ENCODE measurements around the gene SERINC3. TPM values are rescaled to one million over a fixed set of nuclear protein-coding genes. Genes with fewer than 3 reads are reported as not detected.

Gene SERINC3
- total and polyA plus RNA-seq, 2 of the 8 experiments (the other 6 are each of a cell fraction or from before 2014, with no cell fraction given), result 47.2 to 66.0 TPM

DNA sequence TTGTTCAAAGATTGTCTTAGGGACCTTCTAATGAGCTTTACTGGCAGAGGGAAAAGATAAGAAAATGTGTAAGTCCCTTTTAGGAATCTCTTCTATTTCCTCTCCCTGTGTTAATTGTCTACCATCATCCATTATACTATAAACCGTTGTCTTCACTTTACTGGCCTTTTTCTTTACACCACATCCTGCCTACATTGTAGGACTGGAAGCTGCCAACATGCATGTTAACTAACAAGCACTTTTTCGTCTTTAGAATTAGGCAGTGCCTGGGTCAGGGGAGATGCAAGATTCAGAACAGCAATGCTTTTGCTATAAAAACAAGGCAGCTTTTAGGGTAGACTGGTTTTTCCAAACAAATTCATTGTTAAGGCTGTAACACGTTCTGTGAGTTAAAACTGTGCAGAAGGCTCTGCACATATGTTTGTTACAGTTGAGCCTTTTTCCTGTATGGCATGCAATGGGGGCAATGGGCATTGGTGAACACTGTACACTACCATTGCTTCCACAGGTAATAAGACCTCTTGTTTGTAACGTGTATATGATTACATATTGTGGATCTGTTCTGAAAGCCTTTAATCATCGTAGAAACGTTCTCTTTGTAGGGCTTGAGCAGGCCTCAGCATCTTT is 49.6 kb upstream of the SERINC3 start (continued):
- TF ChIP-seq, protein P1, sequence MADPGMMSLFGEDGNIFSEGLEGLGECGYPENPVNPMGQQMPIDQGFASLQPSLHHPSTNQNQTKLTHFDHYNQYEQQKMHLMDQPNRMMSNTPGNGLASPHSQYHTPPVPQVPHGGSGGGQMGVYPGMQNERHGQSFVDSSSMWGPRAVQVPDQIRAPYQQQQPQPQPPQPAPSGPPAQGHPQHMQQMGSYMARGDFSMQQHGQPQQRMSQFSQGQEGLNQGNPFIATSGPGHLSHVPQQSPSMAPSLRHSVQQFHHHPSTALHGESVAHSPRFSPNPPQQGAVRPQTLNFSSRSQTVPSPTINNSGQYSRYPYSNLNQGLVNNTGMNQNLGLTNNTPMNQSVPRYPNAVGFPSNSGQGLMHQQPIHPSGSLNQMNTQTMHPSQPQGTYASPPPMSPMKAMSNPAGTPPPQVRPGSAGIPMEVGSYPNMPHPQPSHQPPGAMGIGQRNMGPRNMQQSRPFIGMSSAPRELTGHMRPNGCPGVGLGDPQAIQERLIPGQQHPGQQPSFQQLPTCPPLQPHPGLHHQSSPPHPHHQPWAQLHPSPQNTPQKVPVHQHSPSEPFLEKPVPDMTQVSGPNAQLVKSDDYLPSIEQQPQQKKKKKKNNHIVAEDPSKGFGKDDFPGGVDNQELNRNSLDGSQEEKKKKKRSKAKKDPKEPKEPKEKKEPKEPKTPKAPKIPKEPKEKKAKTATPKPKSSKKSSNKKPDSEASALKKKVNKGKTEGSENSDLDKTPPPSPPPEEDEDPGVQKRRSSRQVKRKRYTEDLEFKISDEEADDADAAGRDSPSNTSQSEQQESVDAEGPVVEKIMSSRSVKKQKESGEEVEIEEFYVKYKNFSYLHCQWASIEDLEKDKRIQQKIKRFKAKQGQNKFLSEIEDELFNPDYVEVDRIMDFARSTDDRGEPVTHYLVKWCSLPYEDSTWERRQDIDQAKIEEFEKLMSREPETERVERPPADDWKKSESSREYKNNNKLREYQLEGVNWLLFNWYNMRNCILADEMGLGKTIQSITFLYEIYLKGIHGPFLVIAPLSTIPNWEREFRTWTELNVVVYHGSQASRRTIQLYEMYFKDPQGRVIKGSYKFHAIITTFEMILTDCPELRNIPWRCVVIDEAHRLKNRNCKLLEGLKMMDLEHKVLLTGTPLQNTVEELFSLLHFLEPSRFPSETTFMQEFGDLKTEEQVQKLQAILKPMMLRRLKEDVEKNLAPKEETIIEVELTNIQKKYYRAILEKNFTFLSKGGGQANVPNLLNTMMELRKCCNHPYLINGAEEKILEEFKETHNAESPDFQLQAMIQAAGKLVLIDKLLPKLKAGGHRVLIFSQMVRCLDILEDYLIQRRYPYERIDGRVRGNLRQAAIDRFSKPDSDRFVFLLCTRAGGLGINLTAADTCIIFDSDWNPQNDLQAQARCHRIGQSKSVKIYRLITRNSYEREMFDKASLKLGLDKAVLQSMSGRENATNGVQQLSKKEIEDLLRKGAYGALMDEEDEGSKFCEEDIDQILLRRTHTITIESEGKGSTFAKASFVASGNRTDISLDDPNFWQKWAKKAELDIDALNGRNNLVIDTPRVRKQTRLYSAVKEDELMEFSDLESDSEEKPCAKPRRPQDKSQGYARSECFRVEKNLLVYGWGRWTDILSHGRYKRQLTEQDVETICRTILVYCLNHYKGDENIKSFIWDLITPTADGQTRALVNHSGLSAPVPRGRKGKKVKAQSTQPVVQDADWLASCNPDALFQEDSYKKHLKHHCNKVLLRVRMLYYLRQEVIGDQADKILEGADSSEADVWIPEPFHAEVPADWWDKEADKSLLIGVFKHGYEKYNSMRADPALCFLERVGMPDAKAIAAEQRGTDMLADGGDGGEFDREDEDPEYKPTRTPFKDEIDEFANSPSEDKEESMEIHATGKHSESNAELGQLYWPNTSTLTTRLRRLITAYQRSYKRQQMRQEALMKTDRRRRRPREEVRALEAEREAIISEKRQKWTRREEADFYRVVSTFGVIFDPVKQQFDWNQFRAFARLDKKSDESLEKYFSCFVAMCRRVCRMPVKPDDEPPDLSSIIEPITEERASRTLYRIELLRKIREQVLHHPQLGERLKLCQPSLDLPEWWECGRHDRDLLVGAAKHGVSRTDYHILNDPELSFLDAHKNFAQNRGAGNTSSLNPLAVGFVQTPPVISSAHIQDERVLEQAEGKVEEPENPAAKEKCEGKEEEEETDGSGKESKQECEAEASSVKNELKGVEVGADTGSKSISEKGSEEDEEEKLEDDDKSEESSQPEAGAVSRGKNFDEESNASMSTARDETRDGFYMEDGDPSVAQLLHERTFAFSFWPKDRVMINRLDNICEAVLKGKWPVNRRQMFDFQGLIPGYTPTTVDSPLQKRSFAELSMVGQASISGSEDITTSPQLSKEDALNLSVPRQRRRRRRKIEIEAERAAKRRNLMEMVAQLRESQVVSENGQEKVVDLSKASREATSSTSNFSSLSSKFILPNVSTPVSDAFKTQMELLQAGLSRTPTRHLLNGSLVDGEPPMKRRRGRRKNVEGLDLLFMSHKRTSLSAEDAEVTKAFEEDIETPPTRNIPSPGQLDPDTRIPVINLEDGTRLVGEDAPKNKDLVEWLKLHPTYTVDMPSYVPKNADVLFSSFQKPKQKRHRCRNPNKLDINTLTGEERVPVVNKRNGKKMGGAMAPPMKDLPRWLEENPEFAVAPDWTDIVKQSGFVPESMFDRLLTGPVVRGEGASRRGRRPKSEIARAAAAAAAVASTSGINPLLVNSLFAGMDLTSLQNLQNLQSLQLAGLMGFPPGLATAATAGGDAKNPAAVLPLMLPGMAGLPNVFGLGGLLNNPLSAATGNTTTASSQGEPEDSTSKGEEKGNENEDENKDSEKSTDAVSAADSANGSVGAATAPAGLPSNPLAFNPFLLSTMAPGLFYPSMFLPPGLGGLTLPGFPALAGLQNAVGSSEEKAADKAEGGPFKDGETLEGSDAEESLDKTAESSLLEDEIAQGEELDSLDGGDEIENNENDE (IDR thresholded peaks at IDR 0.05; ENCODE audit: insufficient replicate concordance, low read length), result no peak
- TF ChIP-seq RNF2 (IDR thresholded peaks at IDR 0.05; ENCODE audit: borderline replicate concordance, low read depth, low read length, missing control alignments, poor library complexity, severe bottlenecking) (no peak), ZNF274 (IDR thresholded peaks at IDR 0.05; ENCODE audit: borderline replicate concordance, extremely low read depth, low read length) (no peak), SIX5 (IDR thresholded peaks at IDR 0.05; ENCODE audit: low read depth, low read length) (no peak)
